Small intestine (tissue), 7 donors: ENCODE measurements around the gene ELOVL7. TPM values are rescaled to one million over a fixed set of nuclear protein-coding genes. Genes with fewer than 3 reads are reported as not detected.
"Not testable (repeated sequence)": the region's sequence is repeated elsewhere in the genome, so short reads cannot be mapped to it uniquely, and the experiment has no call there.

ENCODE experiments used
- DNase-seq, 2 donors: peaks; one replicate each; pipeline versions ENCODE4 v3.0.0 to v3.0.0-alpha.2; 2013
- FAIRE-seq: peaks from 2 replicates; lab custom pipeline; 2012; peaks lifted over from hg19 to GRCh38; lab: Jason Lieb, UNC
- H3K27ac ChIP-seq, 3 donors: one replicate each; pipeline ENCODE4 v1.5.1; 2013; ENCODE audit warnings: low read length in 2 of 3, mild to moderate bottlenecking in 2 of 3, control low read depth in 1 of 3, inconsistent platforms in 1 of 3, low read depth in 1 of 3, moderate library complexity in 1 of 3
- H3K27me3 ChIP-seq, 3 donors: one replicate each; pipeline ENCODE4 v1.6.1; 2013; ENCODE audit warnings: low read length in 3 of 3, inconsistent platforms in 1 of 3; ENCODE audit not compliant: control insufficient read depth in 3 of 3, insufficient read depth in 3 of 3
- H3K36me3 ChIP-seq, 3 donors: one replicate each; pipeline ENCODE4 v1.6.1; 2013; ENCODE audit warnings: low read length in 3 of 3, inconsistent platforms in 1 of 3, low read depth in 1 of 3, mild to moderate bottlenecking in 1 of 3, moderate library complexity in 1 of 3; ENCODE audit not compliant: control insufficient read depth in 3 of 3, insufficient read depth in 2 of 3
- H3K4me1 ChIP-seq, 3 donors: one replicate each; pipeline ENCODE4 v1.6.1; 2013; ENCODE audit warnings: low read length in 2 of 3, inconsistent platforms in 1 of 3, low read depth in 1 of 3, mild to moderate bottlenecking in 1 of 3, moderate library complexity in 1 of 3; ENCODE audit not compliant: control insufficient read depth in 3 of 3, insufficient read depth in 2 of 3
- H3K4me3 ChIP-seq, 3 donors: one replicate each; pipeline ENCODE4 v1.5.1; 2013; ENCODE audit warnings: low read length in 3 of 3, control low read depth in 1 of 3, inconsistent platforms in 1 of 3, low read depth in 1 of 3, mild to moderate bottlenecking in 1 of 3, moderate library complexity in 1 of 3
- H3K9me3 ChIP-seq, 2 donors: one replicate each; pipeline ENCODE4 v1.6.1; 2013; ENCODE audit warnings: low read depth in 1 of 2, low read length in 1 of 2; ENCODE audit not compliant: control insufficient read depth in 2 of 2, insufficient read depth in 1 of 2
- WGBS, 3 donors: extraction: QIAGEN DNeasy Blood & Tissue Kit; methylation state at CpG; one replicate each; pipeline ENCODE4 v1.1.7; 2013; 5-methylcytosine and 5-hydroxymethylcytosine counted together
- polyA plus RNA-seq, 4 donors: library from polyadenylated mRNA; stranded (reverse) in 3 of 4; unstranded in 1 of 4; fragments of 200-250 nt in 3 of 4; fragments of 120-200 nt in 1 of 4; gene quantifications; one replicate each; pipeline versions ENCODE4 v1.2.1 to v1.2.3, GENCODE V29; 2013
- donor health status: healthy with polysubstance abuse.
- donor health status: control.
- donor health status: control.
- donor health status: Bipolar disorder and iron deficiency.
- donor health status: healthy.

ELOVL7 gene
- polyA plus RNA-seq, 4 donors, result 9.2 to 100 (median 20.2) TPM

GRCh38 chr5:60712950-60713349 is 131.1 kb downstream of the ELOVL7 start:
- 92 to 95% (median 93%) methylated on average over 5 of the region's 5 CpGs for WGBS, 3 donors

GRCh38 chr5:60711892-60712291 is 132.2 kb downstream of the ELOVL7 start:
- 72 to 91% (median 84%) methylated on average over 3 of the region's 3 CpGs for WGBS, 3 donors
- DNase-seq, H3K27ac ChIP-seq, H3K4me3 ChIP-seq, FAIRE-seq, H3K27me3 ChIP-seq, H3K36me3 ChIP-seq, H3K9me3 ChIP-seq, H3K4me1 ChIP-seq: not testable (repeated sequence)

More at GRCh38 chr5:60712950-60713349, 131.1 kb downstream of the ELOVL7 start:
- no peaks in the 10 kb centered on the region for H3K36me3 ChIP-seq
- DNase-seq (no peak), FAIRE-seq (no peak)
- no peak overlapping the region for H3K4me3 ChIP-seq
- no peaks in the 10 kb centered on the region for H3K27me3 ChIP-seq
- H3K9me3 ChIP-seq, result peaks cover 0 to 12% of the 10 kb centered on the region in 2 donors
- no peaks in the 10 kb centered on the region for H3K4me1 ChIP-seq
- no peak overlapping the region for H3K27ac ChIP-seq

- Histone ChIP-seq H3K4me3 (no peak overlapping the region), H3K27me3 (no peaks in the 10 kb centered on the region), H3K36me3 (no peaks in the 10 kb centered on the region), H3K27ac (no peak overlapping the region), H3K4me1 (no peaks in the 10 kb centered on the region), H3K9me3 (peaks cover 0 to under 1% of the 10 kb centered on the region in 2 donors)
- WGBS, 3 donors, result 49 to 58% (median 52%) methylated on average over 3 of the region's 3 CpGs
- no peak for DNase-seq
- no peak for FAIRE-seq
These were observed 133.7 kb downstream of the ELOVL7 start for GRCh38 chr5:60710362-60710761.

- FAIRE-seq (no peak), DNase-seq (no peak)
- Histone ChIP-seq H3K4me3 (no peak overlapping the region), H3K27me3 (no peaks in the 10 kb centered on the region), H3K4me1 (peaks cover 0 to 10% (median 0%) of the 10 kb centered on the region in 3 donors), H3K27ac (no peak overlapping the region), H3K9me3 (no peaks in the 10 kb centered on the region), H3K36me3 (no peaks in the 10 kb centered on the region)
These were observed 138.9 kb downstream of the ELOVL7 start for GRCh38 chr5:60705144-60705543.

- H3K27ac ChIP-seq, result no peak overlapping the region
- peaks cover 0 to 10% (median 0%) of the 10 kb centered on the region in 3 donors for H3K4me1 ChIP-seq
- H3K4me3 ChIP-seq, result no peak overlapping the region
- no peaks in the 10 kb centered on the region for H3K36me3 ChIP-seq
- no peak for FAIRE-seq
- no peak for DNase-seq
- no peaks in the 10 kb centered on the region for H3K9me3 ChIP-seq
- H3K27me3 ChIP-seq, result no peaks in the 10 kb centered on the region
- WGBS, 3 donors, result 85 to 96% (median 94%) methylated on average over 2 of the region's 2 CpGs
These were observed 140.1 kb downstream of the ELOVL7 start for GRCh38 chr5:60703944-60704343.

Other genes with a start within 250 kb of the ELOVL7 start
- 10 to 100 TPM in 2 of 4 donors, 1 to 10 TPM in 2; 2.4 to 25.4 (median 14.3) TPM for gene DEPDC1B, start 144.1 kb downstream of the ELOVL7 start, polyA plus RNA-seq
- 1 to 10 TPM; 2.9 to 9.5 (median 5.9) TPM for gene ERCC8, start 100.8 kb upstream of the ELOVL7 start, polyA plus RNA-seq
- gene NDUFAF2, start 100.9 kb upstream of the ELOVL7 start, polyA plus RNA-seq, result 10 to 100 TPM; 27.6 to 60.3 (median 38.3) TPM